ENCODE data around the gene MYMX. TPM values are rescaled to one million over a fixed set of nuclear protein-coding genes. Genes with fewer than 3 reads are reported as not detected.
"Not testable (repeated sequence)": the region's sequence is repeated elsewhere in the genome, so short reads cannot be mapped to it uniquely, and the experiment has no call there.

Gene MYMX
- total RNA-seq, 1 experiment from 2014 or later: 0.53 TPM

DNA sequence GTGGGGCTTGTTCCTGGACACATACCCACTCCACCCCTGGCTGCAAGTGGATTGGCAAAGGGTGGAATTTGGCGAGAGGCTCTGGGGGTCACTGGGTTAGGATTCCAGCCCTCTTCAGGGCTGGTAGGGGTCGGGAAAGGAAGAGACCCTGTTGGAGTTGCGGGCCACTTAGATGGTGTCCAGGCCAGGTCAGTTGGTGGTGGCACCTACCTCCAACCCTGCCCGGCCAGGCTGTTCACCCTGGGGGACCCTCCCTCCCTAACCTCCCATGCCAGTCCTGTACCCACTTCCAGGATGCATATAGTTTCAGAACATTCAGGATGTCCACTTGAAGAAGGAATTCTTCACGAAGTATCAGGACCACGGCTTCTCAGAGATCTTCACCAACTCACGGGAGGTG, 37.1 kb upstream of the MYMX start:
- peaks cover 5% of the 10 kb centered on the region; the same call in 1 of the 2 replicates for H3K4me1 ChIP-seq (replicated peaks)
- no peak for DNase-seq (ENCODE audit: low read depth in 1 of 2, low spot score in 2 of 2)
- H3K4me3 ChIP-seq: no peak overlapping the region
- no peaks in the 10 kb centered on the region for H3K9me3 ChIP-seq (replicated peaks)
- H3K36me3 ChIP-seq: no peaks in the 10 kb centered on the region
- H3K27me3 ChIP-seq (replicated peaks): no peaks in the 10 kb centered on the region; the same call in 1 of the 2 replicates
- no peak overlapping the region for H3K27ac ChIP-seq

DNA sequence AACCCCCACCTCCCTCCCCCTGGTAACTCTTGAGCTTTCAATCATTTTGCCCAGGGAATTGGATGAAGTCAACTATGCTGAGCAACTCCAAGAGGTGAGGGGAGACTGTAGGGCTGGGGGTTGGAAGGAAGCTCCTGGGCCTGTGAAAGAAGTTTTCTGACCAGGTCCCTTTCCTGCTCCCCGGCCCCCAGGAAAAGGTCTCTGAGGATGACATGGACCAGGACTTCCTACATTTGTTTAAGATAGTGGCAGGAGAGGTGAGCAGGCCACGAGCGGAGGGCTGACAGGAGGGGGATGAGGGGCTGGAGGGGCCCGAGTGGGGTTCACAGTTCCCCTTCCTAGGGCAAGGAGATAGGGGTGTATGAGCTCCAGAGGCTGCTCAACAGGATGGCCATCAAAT, 36.3 kb upstream of the MYMX start:
- H3K27me3 ChIP-seq (replicated peaks): no peaks in the 10 kb centered on the region; the same call in 1 of the 2 replicates
- H3K27ac ChIP-seq: no peak overlapping the region
- DNase-seq (ENCODE audit: low read depth in 1 of 2, low spot score in 2 of 2): no peak
- H3K9me3 ChIP-seq (replicated peaks): no peaks in the 10 kb centered on the region
- no peaks in the 10 kb centered on the region for H3K36me3 ChIP-seq
- peaks cover 5% of the 10 kb centered on the region; the same call in 1 of the 2 replicates for H3K4me1 ChIP-seq (replicated peaks)
- H3K4me3 ChIP-seq: no peak overlapping the region

DNA sequence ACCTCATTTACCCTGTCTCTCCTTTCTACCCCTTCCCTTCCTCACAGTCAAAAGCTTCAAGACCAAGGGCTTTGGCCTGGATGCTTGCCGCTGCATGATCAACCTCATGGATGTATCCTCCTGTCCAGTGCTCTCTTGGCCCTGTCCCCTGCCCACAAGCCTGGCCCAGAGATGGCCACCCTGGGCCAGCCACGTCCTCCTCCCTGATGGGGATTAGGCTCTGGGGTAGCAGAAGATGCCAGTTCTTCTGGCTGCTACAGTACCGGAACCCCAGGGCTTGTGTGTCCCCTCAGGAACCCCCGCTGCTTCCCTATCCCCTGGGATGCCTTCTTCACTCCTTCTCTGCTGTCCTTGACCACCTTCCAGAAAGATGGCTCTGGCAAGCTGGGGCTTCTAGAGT, 35.8 kb upstream of the MYMX start:
- H3K4me1 ChIP-seq (replicated peaks): peaks cover 5% of the 10 kb centered on the region; the same call in 1 of the 2 replicates
- H3K27me3 ChIP-seq (replicated peaks): no peaks in the 10 kb centered on the region; the same call in 1 of the 2 replicates
- no peak overlapping the region for H3K4me3 ChIP-seq
- no peak overlapping the region for H3K27ac ChIP-seq
- no peak for DNase-seq (ENCODE audit: low read depth in 1 of 2, low spot score in 2 of 2)
- no peaks in the 10 kb centered on the region for H3K36me3 ChIP-seq
- H3K9me3 ChIP-seq (replicated peaks): no peaks in the 10 kb centered on the region

DNA sequence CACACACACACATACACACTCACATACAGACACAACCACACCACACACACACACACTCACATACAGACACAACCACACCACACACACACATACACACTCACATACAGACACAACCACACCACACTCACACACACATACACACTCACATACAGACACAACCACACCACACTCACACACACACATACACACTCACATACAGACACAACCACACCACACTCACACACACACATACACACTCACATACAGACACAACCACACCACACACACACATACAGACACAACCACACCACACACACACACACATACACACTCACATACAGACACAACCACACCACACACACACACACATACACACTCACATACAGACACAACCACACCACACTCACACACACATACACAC, 34.9 kb upstream of the MYMX start:
- not testable (repeated sequence) for DNase-seq (ENCODE audit: low read depth in 1 of 2, low spot score in 2 of 2); H3K27me3 ChIP-seq (replicated peaks); H3K4me1 ChIP-seq (replicated peaks); H3K27ac ChIP-seq; H3K4me3 ChIP-seq; H3K9me3 ChIP-seq (replicated peaks); H3K36me3 ChIP-seq

DNA sequence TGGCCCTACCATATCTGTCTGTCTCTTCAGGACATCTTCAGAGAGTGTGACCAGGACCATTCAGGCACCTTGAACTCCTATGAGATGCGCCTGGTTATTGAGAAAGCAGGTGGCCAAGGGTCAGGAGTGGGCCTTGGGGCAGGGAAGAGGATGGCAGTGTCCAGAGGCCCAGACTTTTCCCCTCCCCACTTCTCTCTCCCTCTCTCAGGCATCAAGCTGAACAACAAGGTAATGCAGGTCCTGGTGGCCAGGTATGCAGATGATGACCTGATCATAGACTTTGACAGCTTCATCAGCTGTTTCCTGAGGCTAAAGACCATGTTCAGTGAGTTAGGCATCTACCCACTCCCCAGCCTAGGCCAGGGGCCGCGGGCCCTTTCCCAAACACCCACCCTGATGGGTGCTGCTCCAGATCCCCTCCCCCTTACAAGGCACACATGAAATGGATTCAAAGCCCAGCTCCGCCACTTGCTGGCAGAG, 33.8 kb upstream of the MYMX start:
- Histone ChIP-seq H3K4me1 (replicated peaks) (peaks cover 5% of the 10 kb centered on the region; the same call in 1 of the 2 replicates), H3K9me3 (replicated peaks) (no peaks in the 10 kb centered on the region), H3K27me3 (replicated peaks) (no peaks in the 10 kb centered on the region; the same call in 1 of the 2 replicates), H3K27ac (no peak overlapping the region), H3K36me3 (no peaks in the 10 kb centered on the region), H3K4me3 (no peak overlapping the region)
- no peak for DNase-seq (ENCODE audit: low read depth in 1 of 2, low spot score in 2 of 2)

DNA sequence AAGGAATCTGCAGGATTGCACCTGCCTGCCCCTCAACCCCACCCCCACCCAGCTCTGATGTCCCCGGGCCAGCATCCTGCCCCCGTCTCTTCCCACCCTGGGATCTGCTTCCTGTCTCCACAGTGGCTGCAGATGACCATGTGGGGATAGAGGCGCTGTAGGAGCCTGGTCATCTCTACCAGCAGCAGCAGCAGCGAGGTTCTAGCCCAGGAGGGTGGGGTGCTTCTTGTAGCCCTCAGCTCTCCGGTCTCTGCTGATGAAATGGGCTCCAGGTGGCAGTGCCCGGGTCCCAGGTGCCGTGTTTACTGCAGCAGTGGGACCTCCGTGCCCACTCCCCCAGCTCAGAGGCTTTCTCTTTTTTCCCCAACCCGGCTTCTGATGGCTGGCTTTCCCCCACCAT, 32.9 kb upstream of the MYMX start:
- Histone ChIP-seq H3K4me3 (no peak overlapping the region), H3K27ac (no peak overlapping the region), H3K36me3 (no peaks in the 10 kb centered on the region), H3K4me1 (replicated peaks) (peaks cover 5% of the 10 kb centered on the region; the same call in 1 of the 2 replicates), H3K9me3 (replicated peaks) (no peaks in the 10 kb centered on the region), H3K27me3 (replicated peaks) (no peaks in the 10 kb centered on the region; the same call in 1 of the 2 replicates)
- no peak for DNase-seq (ENCODE audit: low read depth in 1 of 2, low spot score in 2 of 2)

DNA sequence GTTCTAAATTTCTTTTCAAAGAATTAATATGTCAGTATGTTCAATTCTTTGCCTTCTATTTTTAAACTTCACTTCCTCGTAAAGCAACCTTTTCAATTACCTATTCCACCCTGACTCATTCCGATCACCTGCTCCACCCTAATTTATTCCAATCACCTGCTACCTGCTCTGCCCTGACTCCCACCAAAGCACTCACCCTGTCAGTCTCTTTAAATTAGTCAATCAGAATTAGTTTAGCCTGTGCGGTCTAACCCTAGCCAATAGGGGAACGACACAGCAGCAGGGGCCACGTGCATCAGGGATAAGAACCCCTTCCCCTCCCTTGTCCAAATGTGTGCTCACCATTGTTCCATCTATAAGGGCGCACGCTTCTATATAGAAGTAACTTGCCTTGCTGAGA, 31.4 kb upstream of the MYMX start:
- H3K4me3 ChIP-seq; H3K9me3 ChIP-seq (replicated peaks); DNase-seq (ENCODE audit: low read depth in 1 of 2, low spot score in 2 of 2): not testable (repeated sequence)

DNA sequence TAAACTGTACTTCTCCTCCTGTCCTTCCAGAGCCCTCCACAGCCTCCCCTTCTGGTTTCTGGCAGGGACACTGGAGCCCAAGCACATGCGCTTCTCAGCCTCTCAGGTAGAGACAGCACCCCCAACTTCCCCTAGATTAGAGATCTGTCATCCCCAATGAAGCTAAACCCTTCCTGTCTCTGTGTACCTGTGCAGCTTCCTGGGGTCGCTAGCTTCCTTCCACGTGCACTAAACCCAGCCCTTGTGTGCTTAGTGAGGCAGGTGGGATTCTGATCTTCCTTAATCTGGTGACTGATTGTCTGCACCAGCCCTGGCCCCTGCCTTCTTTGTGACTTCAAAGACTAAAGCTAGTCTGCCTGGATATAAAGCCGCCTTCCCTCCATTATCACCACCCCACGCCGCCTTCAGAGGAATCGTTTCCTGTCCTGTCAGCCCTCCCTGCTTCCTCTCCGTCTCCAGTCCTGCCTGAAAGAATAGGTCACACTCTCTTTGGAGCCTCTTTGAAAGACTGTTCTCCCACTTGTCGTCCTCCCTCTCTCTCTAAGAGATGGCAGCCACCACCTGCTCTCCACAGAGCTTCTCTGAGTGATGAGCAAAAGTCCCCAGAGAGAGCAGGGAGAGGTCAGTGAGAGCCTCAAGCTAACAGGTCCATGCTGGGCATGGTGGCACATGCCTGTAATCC, 30.6 kb upstream of the MYMX start:
- H3K36me3 ChIP-seq: no peaks in the 10 kb centered on the region
- H3K9me3 ChIP-seq (replicated peaks): no peaks in the 10 kb centered on the region
- H3K27ac ChIP-seq: no peak overlapping the region
- H3K4me3 ChIP-seq: no peak overlapping the region
- no peaks in the 10 kb centered on the region; the same call in 1 of the 2 replicates for H3K27me3 ChIP-seq (replicated peaks)
- DNase-seq (ENCODE audit: low read depth in 1 of 2, low spot score in 2 of 2): no peak
- no peaks in the 10 kb centered on the region for H3K4me1 ChIP-seq (replicated peaks)

More for the DNA sequence above, 31.4 kb upstream of the MYMX start:
- not testable (repeated sequence) for H3K27ac ChIP-seq; H3K36me3 ChIP-seq; H3K27me3 ChIP-seq (replicated peaks); H3K4me1 ChIP-seq (replicated peaks)

DNA sequence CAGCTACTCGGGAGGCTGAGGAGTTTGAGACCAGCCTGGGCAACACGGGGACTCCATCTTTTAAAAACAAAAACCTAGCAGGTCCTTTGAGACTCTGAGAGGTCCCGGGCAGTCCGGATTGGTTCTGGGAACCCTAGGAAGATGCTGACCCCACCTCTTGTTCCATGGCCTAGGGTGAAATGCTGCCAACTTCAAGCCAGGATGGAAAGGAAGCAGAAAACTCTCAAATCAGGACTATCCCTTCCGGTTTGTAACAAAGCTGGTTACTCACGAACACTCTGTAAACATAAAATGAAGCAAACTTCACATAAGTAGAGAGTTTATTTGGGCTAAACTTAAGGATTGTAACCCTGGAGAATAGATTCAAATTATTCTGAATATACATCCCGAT, 30.1 kb upstream of the MYMX start:
- no peaks in the 10 kb centered on the region; the same call in 1 of the 2 replicates for H3K27me3 ChIP-seq (replicated peaks)
- no peak overlapping the region for H3K27ac ChIP-seq
- DNase-seq (ENCODE audit: low read depth in 1 of 2, low spot score in 2 of 2): no peak

DNA sequence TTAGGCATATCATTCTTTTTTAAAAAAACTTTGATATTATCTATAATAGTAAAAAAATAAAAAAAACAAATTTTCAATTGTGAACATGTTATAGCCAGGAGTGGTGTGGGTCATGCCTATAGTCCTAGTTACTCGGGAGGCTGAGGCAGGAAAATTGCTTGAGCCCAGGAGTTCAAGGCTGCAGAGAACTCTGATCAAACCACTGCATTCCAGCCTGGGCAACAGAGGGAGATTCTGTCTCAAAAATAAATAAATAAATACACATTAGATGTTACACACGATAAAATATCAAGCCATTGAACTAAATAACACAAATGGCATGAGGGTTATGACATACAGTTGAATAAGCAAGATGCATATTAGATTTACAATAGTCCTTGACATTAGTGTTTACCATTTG, 27.9 kb upstream of the MYMX start:
- Histone ChIP-seq H3K9me3 (replicated peaks) (no peaks in the 10 kb centered on the region), H3K36me3 (no peaks in the 10 kb centered on the region), H3K27ac (no peak overlapping the region), H3K4me1 (replicated peaks) (no peaks in the 10 kb centered on the region), H3K4me3 (no peak overlapping the region), H3K27me3 (replicated peaks) (no peaks in the 10 kb centered on the region; the same call in 1 of the 2 replicates)
- no peak for DNase-seq (ENCODE audit: low read depth in 1 of 2, low spot score in 2 of 2)

More for the DNA sequence above, 30.1 kb upstream of the MYMX start:
- Histone ChIP-seq H3K4me3 (no peak overlapping the region), H3K36me3 (no peaks in the 10 kb centered on the region), H3K4me1 (replicated peaks) (no peaks in the 10 kb centered on the region), H3K9me3 (replicated peaks) (no peaks in the 10 kb centered on the region)

DNA sequence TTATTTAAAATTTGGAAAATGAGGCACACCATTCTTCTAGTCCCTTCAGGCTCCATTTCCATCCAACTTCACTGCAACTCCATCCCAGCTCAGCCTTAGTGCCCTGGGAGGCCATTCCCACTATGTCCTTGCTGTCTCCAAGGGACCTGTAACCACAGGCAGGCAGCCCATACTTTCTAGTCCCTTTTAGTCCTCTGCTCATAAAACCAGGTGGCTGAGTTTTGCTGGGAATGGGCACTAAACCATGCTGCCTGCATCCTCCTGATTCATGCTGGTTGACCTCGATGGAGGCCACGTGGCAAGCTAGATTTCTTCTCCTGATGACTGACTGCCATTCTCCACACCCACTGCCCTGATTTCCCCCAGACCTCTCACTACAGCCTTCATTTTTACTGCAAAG, 27.5 kb upstream of the MYMX start:
- no peaks in the 10 kb centered on the region for H3K36me3 ChIP-seq
- no peak overlapping the region for H3K27ac ChIP-seq
- no peak overlapping the region for H3K4me3 ChIP-seq
- H3K4me1 ChIP-seq (replicated peaks): no peaks in the 10 kb centered on the region
- no peaks in the 10 kb centered on the region for H3K9me3 ChIP-seq (replicated peaks)
- no peak for DNase-seq (ENCODE audit: low read depth in 1 of 2, low spot score in 2 of 2)
- no peaks in the 10 kb centered on the region; the same call in 1 of the 2 replicates for H3K27me3 ChIP-seq (replicated peaks)

DNA sequence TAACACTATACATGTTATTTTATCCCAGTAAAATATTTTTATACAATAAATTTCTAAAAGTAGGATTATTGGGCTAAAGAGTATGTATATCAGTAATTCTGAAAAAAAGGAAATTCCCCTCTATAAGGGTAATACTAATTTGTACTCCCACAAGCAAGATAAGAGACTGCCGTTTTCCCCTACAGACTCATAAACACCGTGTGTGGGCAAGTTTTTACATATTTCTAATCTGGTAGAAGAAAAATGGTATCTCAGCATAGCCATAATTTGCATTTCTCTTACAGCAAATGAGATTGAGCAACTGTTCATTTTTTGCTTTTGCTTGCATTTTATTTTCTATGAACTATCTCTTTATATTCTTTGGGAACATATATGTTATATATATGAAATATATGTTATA, 26.0 kb upstream of the MYMX start:
- Histone ChIP-seq H3K27me3 (replicated peaks) (no peaks in the 10 kb centered on the region; the same call in 1 of the 2 replicates), H3K4me3 (no peak overlapping the region), H3K27ac (no peak overlapping the region), H3K9me3 (replicated peaks) (no peaks in the 10 kb centered on the region), H3K4me1 (replicated peaks) (no peaks in the 10 kb centered on the region), H3K36me3 (no peaks in the 10 kb centered on the region)
- no peak for DNase-seq (ENCODE audit: low read depth in 1 of 2, low spot score in 2 of 2)

DNA sequence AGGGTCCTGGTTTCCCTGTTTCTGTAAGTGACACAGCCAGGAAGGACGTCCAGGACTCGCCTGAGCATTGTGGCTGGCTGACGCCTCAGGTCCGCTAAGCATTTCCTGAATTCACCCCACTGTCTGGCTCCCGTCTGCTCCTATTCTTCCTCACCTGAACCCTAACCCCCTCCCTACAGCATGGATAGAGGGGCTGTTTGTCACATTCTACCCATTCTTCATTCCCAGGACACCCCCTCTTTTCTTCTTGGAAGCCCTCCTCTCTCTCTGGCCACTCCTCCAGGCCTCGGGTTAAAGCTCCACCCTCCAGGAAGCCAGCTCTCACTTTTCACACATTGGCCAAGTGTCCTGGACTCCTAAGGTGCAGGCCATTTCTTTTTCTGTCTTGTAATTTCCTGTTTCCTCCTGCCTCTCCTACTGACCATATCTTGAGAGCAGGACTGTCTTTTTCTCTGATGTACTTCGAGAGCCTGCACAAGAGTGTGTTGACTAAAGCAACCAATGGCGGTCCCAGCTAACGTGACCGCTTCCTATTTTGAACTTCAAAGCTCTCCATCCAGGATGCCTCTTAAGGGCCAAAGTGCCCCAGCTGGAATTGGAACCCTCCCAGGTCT, 24.2 kb upstream of the MYMX start:
- no peaks in the 10 kb centered on the region for H3K4me1 ChIP-seq (replicated peaks)
- H3K27ac ChIP-seq: no peak overlapping the region
- DNase-seq (ENCODE audit: low read depth in 1 of 2, low spot score in 2 of 2): no peak
- no peak overlapping the region for H3K4me3 ChIP-seq
- no peaks in the 10 kb centered on the region for H3K36me3 ChIP-seq
- H3K9me3 ChIP-seq (replicated peaks): no peaks in the 10 kb centered on the region
- H3K27me3 ChIP-seq (replicated peaks): no peaks in the 10 kb centered on the region; the same call in 1 of the 2 replicates

DNA sequence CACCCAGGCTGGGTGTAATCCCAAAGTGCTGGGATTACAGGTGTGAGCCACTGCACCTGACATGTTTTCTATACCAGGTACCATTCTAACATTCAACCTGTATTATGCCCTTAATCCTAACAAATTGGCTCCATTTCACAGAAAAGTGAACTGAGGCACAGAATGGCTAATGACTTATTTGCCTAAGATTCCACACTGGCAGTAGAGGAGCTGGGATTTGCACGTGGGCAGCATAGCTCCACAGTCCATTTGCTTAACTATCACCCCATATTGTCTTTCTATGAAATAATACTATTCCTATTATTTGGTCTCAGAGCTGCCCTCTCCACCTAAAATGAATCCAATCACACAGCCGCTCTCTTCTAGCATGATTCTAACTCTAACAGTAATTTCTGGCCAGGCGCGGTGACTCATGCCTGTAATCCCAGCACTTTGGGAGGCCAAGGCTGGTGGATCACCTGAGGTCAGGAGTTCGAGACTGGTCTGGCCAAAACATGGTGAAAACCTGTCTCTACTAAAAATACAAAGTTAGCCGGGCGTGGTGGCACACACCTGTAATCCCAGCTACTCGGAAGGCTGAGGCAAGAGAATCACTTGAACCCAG, 23.3 kb upstream of the MYMX start:
- H3K36me3 ChIP-seq: no peaks in the 10 kb centered on the region
- H3K27me3 ChIP-seq (replicated peaks): no peaks in the 10 kb centered on the region; the same call in 1 of the 2 replicates
- no peak overlapping the region for H3K27ac ChIP-seq
- H3K4me3 ChIP-seq: no peak overlapping the region
- no peaks in the 10 kb centered on the region for H3K9me3 ChIP-seq (replicated peaks)
- no peaks in the 10 kb centered on the region for H3K4me1 ChIP-seq (replicated peaks)
- no peak for DNase-seq (ENCODE audit: low read depth in 1 of 2, low spot score in 2 of 2)
